ENCODE data around the gene DCLRE1C.

DNA sequence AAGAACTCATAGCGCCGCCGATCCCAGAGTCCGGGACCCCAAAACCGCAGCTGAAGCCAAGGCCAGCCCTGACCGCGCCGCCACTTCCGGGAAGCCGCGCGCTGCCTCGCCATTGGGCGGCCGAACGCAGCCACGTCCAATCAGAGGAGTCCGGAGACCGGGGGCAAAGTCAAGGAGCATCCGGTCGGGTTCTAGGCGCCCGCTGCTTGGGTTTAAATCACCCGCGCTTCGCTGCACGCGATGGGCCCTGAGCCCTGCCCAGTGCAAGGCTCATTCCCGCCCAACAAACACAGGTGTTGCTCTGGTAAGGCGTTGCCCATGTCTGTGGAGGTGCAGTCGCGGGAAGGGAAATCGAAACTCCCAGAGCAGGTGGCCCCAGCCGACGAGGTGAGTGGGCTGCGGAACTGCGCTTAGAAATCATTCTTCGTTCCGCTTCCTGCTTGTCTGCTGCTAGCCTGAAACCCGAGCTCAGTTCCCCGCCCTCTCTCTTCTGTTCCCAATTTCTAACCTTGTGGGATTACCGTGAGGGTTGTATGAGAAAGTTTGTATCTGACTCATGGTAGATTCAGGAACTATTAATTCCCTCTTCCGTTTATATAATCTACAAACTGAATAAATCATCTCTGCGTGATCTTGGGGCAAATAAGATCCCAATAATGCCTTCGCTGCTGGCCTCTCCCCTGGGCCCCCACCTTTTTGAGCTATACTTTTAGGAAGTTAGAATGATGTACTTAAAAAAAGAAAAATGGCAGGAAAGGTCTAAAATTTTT, at the start of gene DCLRE1C:
- TF ChIP-seq CTCF (IDR thresholded peaks at IDR 0.05) (no peak), EZH2 (IDR thresholded peaks at IDR 0.05; ENCODE audit: borderline replicate concordance, insufficient read depth, low read depth, low read length, poor library complexity, severe bottlenecking) (no peak)

Data from B cell (primary cell).